Bronchial epithelial cell (primary cell): ENCODE measurements around the gene ADCY9. TPM values are rescaled to one million over a fixed set of nuclear protein-coding genes. Genes with fewer than 3 reads are reported as not detected.
A peak's percentile ranks its signal among the peaks of the same experiment; 100 is the strongest.

Source experiments
- DNase-seq: peaks from one replicate; pipeline ENCODE4 v3.0.0-alpha.2; 2010; ENCODE audit warnings: low read depth
- FAIRE-seq: peaks from 2 replicates; lab custom pipeline; 2011; peaks lifted over from hg19 to GRCh38; lab: Jason Lieb, UNC
- H3K27me3 ChIP-seq: 2 replicates; pipeline ENCODE4 v1.5.1; 2011; ENCODE audit warnings: low read length; ENCODE audit not compliant: control insufficient read depth, insufficient read depth
- H3K36me3 ChIP-seq: 2 replicates; pipeline ENCODE4 v1.5.1; 2011; ENCODE audit warnings: low read length; ENCODE audit not compliant: control insufficient read depth, insufficient read depth
- H3K4me3 ChIP-seq: 2 replicates; pipeline ENCODE4 v1.5.1; 2011; ENCODE audit warnings: mild to moderate bottlenecking, low read depth, low read length, control low read depth
- total RNA-seq: library from RNA; depleted of rRNA; stranded (reverse); fragments of >200 nt; gene quantifications from 2 replicates; pipeline ENCODE4 v1.2.1, GENCODE V29; 2014
- TF ChIP-seq, protein P1 (sequence below): IDR thresholded peaks from 2 replicates; pipeline ENCODE4 v1.5.1; 2011; ENCODE audit warnings: mild to moderate bottlenecking, moderate library complexity, low read length, control low read depth, inconsistent platforms; ENCODE audit not compliant: insufficient read depth, severe bottlenecking

Gene ADCY9
- total RNA-seq, 1 donor from 2014 or later: 11.3 TPM

DNA sequence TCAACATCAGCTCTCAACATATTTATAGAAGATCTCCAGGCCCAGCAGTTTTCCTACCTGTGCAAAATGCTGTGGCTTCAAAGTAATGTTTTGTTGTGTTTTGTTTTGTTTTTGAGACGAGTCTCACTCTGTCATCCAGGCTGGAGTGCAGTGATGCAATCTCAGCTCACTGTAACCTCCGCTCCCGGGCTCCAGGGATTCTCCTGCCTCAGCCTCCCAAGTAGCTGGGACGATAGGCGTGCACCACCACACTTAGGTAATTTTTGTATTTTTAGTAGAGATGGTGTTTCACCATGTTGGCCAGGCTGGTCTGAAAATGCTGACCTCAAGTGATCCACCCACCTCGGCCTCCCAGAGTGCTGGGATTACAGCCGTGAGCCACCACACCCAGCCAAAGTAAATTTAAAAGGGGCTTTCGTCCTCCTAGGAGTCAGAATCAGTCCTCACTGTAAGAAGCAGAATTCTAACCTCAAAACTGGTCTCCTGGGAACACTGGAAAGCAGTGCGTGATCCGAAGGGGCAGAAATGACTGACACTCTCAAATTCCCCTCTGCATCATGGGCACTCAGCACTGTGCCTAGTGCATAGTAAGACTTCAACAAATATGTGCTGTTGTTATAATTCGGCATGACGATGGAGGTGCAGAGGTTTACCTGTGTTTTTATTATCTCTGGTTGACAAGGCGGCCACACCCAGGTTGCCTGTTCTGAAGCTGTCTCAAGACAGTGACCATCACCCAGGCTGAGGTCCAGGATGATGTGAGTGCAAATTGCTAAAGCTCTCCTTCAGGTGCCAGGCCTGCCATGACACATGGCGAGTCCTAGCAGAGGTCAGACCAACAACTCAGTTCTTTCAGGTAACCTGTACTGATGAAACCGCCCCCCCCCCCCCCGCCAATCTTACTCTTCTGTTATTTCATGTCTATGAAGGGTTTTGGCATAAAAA, 59.8 kb downstream of the ADCY9 start:
- DNase-seq (no peak), FAIRE-seq (no peak)
- Histone ChIP-seq H3K27me3 (no peaks in the 10 kb centered on the region), H3K4me3 (no peak overlapping the region), H3K36me3 (no peaks in the 10 kb centered on the region)
- TF ChIP-seq, protein P1, sequence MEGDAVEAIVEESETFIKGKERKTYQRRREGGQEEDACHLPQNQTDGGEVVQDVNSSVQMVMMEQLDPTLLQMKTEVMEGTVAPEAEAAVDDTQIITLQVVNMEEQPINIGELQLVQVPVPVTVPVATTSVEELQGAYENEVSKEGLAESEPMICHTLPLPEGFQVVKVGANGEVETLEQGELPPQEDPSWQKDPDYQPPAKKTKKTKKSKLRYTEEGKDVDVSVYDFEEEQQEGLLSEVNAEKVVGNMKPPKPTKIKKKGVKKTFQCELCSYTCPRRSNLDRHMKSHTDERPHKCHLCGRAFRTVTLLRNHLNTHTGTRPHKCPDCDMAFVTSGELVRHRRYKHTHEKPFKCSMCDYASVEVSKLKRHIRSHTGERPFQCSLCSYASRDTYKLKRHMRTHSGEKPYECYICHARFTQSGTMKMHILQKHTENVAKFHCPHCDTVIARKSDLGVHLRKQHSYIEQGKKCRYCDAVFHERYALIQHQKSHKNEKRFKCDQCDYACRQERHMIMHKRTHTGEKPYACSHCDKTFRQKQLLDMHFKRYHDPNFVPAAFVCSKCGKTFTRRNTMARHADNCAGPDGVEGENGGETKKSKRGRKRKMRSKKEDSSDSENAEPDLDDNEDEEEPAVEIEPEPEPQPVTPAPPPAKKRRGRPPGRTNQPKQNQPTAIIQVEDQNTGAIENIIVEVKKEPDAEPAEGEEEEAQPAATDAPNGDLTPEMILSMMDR: no peak

DNA sequence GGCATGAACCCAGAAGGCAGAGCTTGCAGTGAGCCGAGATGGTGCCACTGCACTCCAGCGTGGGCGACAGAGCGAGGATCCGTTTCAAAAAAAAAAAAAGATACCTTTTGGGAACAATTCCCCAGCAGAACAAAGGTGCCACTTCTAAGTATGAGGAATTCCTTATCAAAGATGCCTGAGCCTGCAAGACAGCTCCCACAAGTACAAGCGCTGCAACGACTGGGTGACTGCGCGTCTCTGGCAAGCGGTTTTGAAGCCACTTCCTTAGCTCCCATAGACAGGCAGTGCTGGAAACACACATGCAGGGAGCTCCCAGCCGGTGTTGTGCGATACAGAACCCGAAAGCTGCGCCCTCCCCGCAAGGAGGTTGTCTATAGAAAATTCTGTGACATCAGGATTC, 60.5 kb downstream of the ADCY9 start:
- Histone ChIP-seq H3K27me3 (no peaks in the 10 kb centered on the region), H3K4me3 (no peak overlapping the region), H3K36me3 (no peaks in the 10 kb centered on the region)
- no peak for FAIRE-seq
- TF ChIP-seq, protein P1: no peak
- DNase-seq: no peak

DNA sequence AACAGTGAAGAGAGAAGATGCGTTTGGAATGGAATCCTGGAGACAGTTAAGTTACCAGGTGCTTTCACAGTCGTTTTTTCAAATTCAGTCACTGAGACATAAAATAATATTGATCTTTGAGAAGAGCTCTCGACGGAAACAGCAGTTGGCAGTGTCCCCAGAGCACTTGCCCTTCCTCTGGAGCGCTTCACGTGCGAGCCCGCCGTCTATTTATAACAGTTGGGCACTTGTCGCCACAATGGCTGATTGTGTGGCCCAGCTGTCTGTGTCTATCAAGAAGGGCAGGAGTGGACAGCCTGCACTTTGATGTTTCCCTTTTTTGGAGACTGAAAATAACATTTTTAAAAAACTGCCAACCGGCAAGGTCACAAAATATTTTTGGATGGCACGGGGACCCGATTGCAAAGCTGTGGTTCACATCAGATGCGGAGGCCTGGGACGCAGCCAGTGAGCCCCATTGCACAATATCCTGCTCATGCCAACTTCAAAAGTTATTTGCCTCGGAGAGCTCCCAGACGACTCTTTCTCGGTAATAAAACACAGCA, 62.9 kb downstream of the ADCY9 start:
- TF ChIP-seq, protein P1: no peak
- FAIRE-seq: no peak
- Histone ChIP-seq H3K4me3 (no peak overlapping the region), H3K27me3 (no peaks in the 10 kb centered on the region), H3K36me3 (no peaks in the 10 kb centered on the region)
- DNase-seq: no peak

DNA sequence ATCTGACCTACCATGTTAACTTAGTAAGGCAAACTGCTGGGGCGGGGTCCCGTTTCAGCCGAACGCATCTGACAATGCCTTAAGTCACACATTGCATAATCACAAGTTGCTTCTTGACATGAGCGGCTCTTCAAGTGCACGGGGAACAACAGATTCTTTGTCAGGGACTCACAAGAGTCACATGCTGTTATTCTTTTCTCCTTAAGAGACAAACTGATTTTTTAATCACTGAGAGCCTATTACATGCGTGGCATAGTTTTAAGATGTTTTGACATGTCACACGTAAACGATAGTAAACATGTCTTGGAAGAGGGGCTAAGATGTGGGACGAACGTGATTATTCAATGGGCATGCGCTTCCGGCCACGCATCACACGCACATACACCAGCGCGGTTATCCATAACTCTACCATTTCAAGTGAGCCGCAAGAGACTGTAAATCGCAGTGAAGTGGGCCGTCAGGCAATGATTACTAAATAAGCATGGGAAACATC, 63.4 kb downstream of the ADCY9 start:
- Histone ChIP-seq H3K27me3 (no peaks in the 10 kb centered on the region), H3K4me3 (no peak overlapping the region), H3K36me3 (peaks cover under 1% of the 10 kb centered on the region)
- FAIRE-seq (peak; percentile 75), DNase-seq (peak; percentile 78)
- TF ChIP-seq, protein P1: no peak

DNA sequence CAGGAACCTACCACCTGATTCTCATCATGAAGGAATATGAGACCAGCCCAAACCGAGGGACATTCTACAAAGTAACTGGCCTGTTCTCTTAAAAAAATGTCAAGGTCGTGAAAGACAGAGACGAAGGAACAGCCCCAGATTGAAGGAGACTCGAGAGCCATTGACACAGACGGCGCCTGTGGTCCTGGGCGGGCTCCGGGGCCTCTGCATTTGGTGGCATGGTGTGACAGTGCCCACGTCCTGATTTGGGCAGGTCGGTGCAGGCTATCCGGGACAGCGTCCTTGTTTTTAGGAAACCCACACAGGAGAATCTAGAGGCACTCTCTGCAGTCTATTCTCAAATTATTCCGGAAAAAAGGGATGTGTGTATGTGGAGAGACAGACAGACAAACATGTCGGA, 64.1 kb downstream of the ADCY9 start:
- DNase-seq: no peak
- Histone ChIP-seq H3K27me3 (no peaks in the 10 kb centered on the region), H3K4me3 (no peak overlapping the region), H3K36me3 (peaks cover 2% of the 10 kb centered on the region)
- TF ChIP-seq, protein P1: no peak
- no peak for FAIRE-seq
